Measurements from ENCODE around the gene BTRC.

- TF ChIP-seq EZH2 (IDR thresholded peaks at IDR 0.05; ENCODE audit: insufficient read depth, poor library complexity, severe bottlenecking) (no peak), EZH2phosphoT487 (IDR thresholded peaks at IDR 0.05; ENCODE audit: insufficient read depth, low read depth) (no peak)
Measured at GRCh38 chr10:101576211-101576863, 222.4 kb downstream of the BTRC start.
